ENCODE data around the gene DOCK3.

- TF ChIP-seq CTCF (conservative IDR thresholded peaks at IDR 0.05; ENCODE audit: low read depth, low read length) (no peak), EZH2 (IDR thresholded peaks at IDR 0.05; ENCODE audit: borderline replicate concordance, low read depth, low read length, poor library complexity, severe bottlenecking) (no peak)
These were observed 541.6 kb downstream of the DOCK3 start for GRCh38 chr3:51216291-51216690.
